Measurements from ENCODE around the gene RBL2. TPM values are rescaled to one million over a fixed set of nuclear protein-coding genes. Genes with fewer than 3 reads are reported as not detected.
A peak's percentile ranks its signal among the peaks of the same experiment; 100 is the strongest.

RBL2 gene
- total and polyA plus RNA-seq, 2 of the 13 experiments (the other 11 are each of a cell fraction or from before 2014, with no cell fraction given): 41.2 to 60.9 TPM

DNA sequence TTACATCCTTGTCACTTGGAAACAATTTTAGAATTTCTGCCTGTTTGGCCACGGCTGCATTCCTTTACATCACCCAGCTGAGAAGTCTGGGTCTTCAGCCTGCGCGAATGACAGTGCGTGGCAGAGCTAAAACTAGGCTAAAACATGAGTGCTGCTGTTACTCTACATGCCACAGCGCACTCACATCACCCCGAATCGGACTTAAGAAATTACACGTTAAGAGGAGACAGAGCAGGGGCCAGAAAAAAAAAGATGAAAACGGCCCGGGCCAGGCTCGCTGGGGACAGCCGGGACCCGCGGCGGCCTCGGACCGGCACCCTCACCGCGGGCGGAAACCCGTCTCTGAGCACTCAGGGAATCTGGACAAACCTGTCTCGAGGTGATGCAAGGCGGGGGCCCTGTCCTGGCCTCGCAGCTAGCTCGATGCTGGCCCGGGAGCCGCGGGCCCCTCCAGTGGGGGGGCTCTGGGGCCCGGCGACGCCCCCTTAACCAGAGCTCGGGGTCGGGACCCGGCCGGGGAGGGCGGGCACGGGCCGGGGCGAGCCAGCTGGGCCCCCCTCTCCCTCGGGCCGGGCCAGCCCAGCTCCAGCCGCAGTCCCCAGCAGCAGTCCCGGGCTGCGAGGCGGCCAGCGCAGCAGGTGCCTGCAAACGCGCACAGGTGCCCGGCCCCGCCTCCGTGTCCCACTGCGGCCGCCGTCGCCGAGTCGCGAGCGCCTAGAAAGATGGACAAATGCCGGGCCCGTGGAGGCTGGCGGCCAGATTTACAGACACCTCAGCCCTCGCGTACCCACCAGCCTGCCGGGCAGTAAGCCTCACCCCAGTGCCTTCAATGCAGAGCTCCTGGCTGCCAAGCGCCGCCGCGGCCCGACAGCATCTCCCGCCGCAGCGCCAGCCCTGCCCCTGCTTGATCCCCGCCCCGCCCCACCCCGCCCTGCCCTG lies 68.3 kb downstream of the RBL2 start, which contains the start of gene AKTIP (continued):
- TF ChIP-seq ZFP91 (CRISPR knock-in tag; IDR thresholded peaks at IDR 0.05; ENCODE audit: borderline replicate concordance) (peak; percentile 50; the same call in 1 of the 2 replicates), HDAC6 (IDR thresholded peaks at IDR 0.05; ENCODE audit: low read depth, low read length) (no peak), ZBTB33 (CRISPR knock-in tag; IDR thresholded peaks at IDR 0.05) (no peak), GATA4 (IDR thresholded peaks at IDR 0.05; ENCODE audit: borderline replicate concordance, low read depth) (no peak), HNF1B (CRISPR knock-in tag; IDR thresholded peaks at IDR 0.05) (no peak), ZNF251 (CRISPR knock-in tag; IDR thresholded peaks at IDR 0.05) (no peak), CREM (IDR thresholded peaks at IDR 0.05) (no peak), CREM (CRISPR knock-in tag; IDR thresholded peaks at IDR 0.05) (no peak), FOXM1 (CRISPR knock-in tag; IDR thresholded peaks at IDR 0.05) (no peak), IKZF1 (IDR thresholded peaks at IDR 0.05) (no peak), CREB1 (IDR thresholded peaks at IDR 0.05) (no peak), CREB1 (CRISPR knock-in tag; IDR thresholded peaks at IDR 0.05) (no peak), EED (CRISPR knock-in tag; IDR thresholded peaks at IDR 0.05) (0 out of 2 replicates have a peak, but pooled peaks have one; percentile 20), ZFP36L2 (CRISPR knock-in tag; IDR thresholded peaks at IDR 0.05) (no peak), GZF1 (CRISPR knock-in tag; IDR thresholded peaks at IDR 0.05) (peak; percentile 64; the same call in 1 of the 2 replicates)
- TF ChIP-seq, protein P1, sequence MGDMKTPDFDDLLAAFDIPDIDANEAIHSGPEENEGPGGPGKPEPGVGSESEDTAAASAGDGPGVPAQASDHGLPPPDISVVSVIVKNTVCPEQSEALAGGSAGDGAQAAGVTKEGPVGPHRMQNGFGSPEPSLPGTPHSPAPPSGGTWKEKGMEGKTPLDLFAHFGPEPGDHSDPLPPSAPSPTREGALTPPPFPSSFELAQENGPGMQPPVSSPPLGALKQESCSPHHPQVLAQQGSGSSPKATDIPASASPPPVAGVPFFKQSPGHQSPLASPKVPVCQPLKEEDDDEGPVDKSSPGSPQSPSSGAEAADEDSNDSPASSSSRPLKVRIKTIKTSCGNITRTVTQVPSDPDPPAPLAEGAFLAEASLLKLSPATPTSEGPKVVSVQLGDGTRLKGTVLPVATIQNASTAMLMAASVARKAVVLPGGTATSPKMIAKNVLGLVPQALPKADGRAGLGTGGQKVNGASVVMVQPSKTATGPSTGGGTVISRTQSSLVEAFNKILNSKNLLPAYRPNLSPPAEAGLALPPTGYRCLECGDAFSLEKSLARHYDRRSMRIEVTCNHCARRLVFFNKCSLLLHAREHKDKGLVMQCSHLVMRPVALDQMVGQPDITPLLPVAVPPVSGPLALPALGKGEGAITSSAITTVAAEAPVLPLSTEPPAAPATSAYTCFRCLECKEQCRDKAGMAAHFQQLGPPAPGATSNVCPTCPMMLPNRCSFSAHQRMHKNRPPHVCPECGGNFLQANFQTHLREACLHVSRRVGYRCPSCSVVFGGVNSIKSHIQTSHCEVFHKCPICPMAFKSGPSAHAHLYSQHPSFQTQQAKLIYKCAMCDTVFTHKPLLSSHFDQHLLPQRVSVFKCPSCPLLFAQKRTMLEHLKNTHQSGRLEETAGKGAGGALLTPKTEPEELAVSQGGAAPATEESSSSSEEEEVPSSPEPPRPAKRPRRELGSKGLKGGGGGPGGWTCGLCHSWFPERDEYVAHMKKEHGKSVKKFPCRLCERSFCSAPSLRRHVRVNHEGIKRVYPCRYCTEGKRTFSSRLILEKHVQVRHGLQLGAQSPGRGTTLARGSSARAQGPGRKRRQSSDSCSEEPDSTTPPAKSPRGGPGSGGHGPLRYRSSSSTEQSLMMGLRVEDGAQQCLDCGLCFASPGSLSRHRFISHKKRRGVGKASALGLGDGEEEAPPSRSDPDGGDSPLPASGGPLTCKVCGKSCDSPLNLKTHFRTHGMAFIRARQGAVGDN (CRISPR knock-in tag; IDR thresholded peaks at IDR 0.05): peak; percentile 53; the same call in 1 of the 2 replicates
- TF ChIP-seq, protein P2, sequence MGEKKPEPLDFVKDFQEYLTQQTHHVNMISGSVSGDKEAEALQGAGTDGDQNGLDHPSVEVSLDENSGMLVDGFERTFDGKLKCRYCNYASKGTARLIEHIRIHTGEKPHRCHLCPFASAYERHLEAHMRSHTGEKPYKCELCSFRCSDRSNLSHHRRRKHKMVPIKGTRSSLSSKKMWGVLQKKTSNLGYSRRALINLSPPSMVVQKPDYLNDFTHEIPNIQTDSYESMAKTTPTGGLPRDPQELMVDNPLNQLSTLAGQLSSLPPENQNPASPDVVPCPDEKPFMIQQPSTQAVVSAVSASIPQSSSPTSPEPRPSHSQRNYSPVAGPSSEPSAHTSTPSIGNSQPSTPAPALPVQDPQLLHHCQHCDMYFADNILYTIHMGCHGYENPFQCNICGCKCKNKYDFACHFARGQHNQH (CRISPR knock-in tag; IDR thresholded peaks at IDR 0.05): no peak
- TF ChIP-seq, protein P3, sequence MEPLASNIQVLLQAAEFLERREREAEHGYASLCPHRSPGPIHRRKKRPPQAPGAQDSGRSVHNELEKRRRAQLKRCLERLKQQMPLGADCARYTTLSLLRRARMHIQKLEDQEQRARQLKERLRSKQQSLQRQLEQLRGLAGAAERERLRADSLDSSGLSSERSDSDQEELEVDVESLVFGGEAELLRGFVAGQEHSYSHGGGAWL (CRISPR knock-in tag; IDR thresholded peaks at IDR 0.05): peak; percentile 6; the same call in 1 of the 2 replicates

Data from HepG2 (cell line).